SK-N-SH treated with all-trans-retinoic acid at 6 μM for 48 hours (cell line): Measurements from ENCODE around the gene OTOG.
A peak's percentile ranks its signal among the peaks of the same experiment; 100 is the strongest.

ENCODE experiments used
- ATAC-seq: fragments of 200-7000 bp; cut with Tn5 transposase; 3 replicates; pipeline ENCODE4 v1.9.1; 2020; ENCODE audit warnings: mild to moderate bottlenecking, moderate library complexity
- ARNTL ChIP-seq: fragments of 450-650 bp; formaldehyde crosslinking; IDR thresholded peaks from 2 replicates; pipeline ENCODE4 v1.5.0; 2020; ENCODE audit warnings: low read depth, mild to moderate bottlenecking, moderate library complexity, borderline replicate concordance
- BACH2 ChIP-seq: fragments of 250-450 bp; sonication (Bioruptor Pico); IDR thresholded peaks from 2 replicates; pipeline ENCODE4 v1.9.0; 2021; ENCODE audit warnings: mild to moderate bottlenecking, borderline replicate concordance
- CREB5 ChIP-seq: fragments of 250-450 bp; sonication (Bioruptor Pico); IDR thresholded peaks from 2 replicates; pipeline ENCODE4 v1.5.1; 2020; ENCODE audit warnings: low read depth, mild to moderate bottlenecking, moderate library complexity
- CSRNP3 ChIP-seq: fragments of 250-450 bp; sonication (Bioruptor Pico); IDR thresholded peaks from 2 replicates; pipeline ENCODE4 v1.5.1; 2021; ENCODE audit warnings: mild to moderate bottlenecking, moderate library complexity
- ESRRG ChIP-seq: fragments of 250-450 bp; sonication (Bioruptor Pico); IDR thresholded peaks from 2 replicates; pipeline ENCODE4 v1.6.1; 2021; ENCODE audit warnings: mild to moderate bottlenecking
- GLIS3 ChIP-seq: fragments of 250-450 bp; sonication (Bioruptor Pico); IDR thresholded peaks from 2 replicates; pipeline ENCODE4 v1.5.0; 2020; ENCODE audit warnings: mild to moderate bottlenecking, moderate library complexity
- ISL1 ChIP-seq: fragments of 250-450 bp; sonication (Bioruptor Pico); IDR thresholded peaks from 2 replicates; pipeline ENCODE4 v2.1.2; 2022; ENCODE audit warnings: mild to moderate bottlenecking, moderate library complexity
- OSR1 ChIP-seq: fragments of 250-450 bp; sonication (Bioruptor Pico); IDR thresholded peaks from 2 replicates; pipeline ENCODE4 v1.8.0; 2022; ENCODE audit warnings: moderate library complexity, mild to moderate bottlenecking, inconsistent platforms
- PPARA ChIP-seq: fragments of 250-450 bp; sonication (Bioruptor Pico); IDR thresholded peaks from 2 replicates; pipeline ENCODE4 v1.5.0; 2020; ENCODE audit warnings: mild to moderate bottlenecking, borderline replicate concordance
- RARB ChIP-seq: fragments of 250-450 bp; sonication (Bioruptor Pico); IDR thresholded peaks from 2 replicates; pipeline ENCODE4 v1.8.0; 2021; ENCODE audit warnings: mild to moderate bottlenecking, moderate library complexity
- SNAI2 ChIP-seq: fragments of 250-450 bp; sonication (Bioruptor Pico); IDR thresholded peaks from 2 replicates; pipeline ENCODE4 v1.5.0; 2020; ENCODE audit warnings: mild to moderate bottlenecking, moderate library complexity
- TCF4 ChIP-seq: fragments of 250-450 bp; sonication (Bioruptor Pico); IDR thresholded peaks from 2 replicates; pipeline ENCODE4 v1.8.0; 2021; ENCODE audit warnings: mild to moderate bottlenecking, moderate library complexity, borderline replicate concordance
- TOX ChIP-seq: fragments of 250-450 bp; sonication (Bioruptor Pico); IDR thresholded peaks from 2 replicates; pipeline ENCODE4 v1.8.0; 2021; ENCODE audit warnings: mild to moderate bottlenecking, moderate library complexity, borderline replicate concordance
- TSHZ2 ChIP-seq: fragments of 250-450 bp; sonication (Bioruptor Pico); IDR thresholded peaks from 2 replicates; pipeline ENCODE4 v1.5.0; 2020; ENCODE audit warnings: mild to moderate bottlenecking, moderate library complexity
- ZC3H10 ChIP-seq: fragments of 250-450 bp; sonication (Bioruptor Pico); IDR thresholded peaks from 2 replicates; pipeline ENCODE4 v1.5.1; 2021; ENCODE audit warnings: mild to moderate bottlenecking, moderate library complexity
- ZFP3 ChIP-seq: fragments of 250-450 bp; sonication (Bioruptor Pico); IDR thresholded peaks from 2 replicates; pipeline ENCODE4 v1.5.0; 2020; ENCODE audit warnings: mild to moderate bottlenecking, moderate library complexity
- ZFP30 ChIP-seq: fragments of 450-650 bp; formaldehyde crosslinking; IDR thresholded peaks from 2 replicates; pipeline ENCODE4 v1.5.0; 2022; ENCODE audit warnings: mild to moderate bottlenecking, moderate library complexity
- ZNF565 ChIP-seq: fragments of 450-650 bp; formaldehyde crosslinking; conservative IDR thresholded peaks from 2 replicates; pipeline ENCODE4 v1.5.0; 2020; ENCODE audit warnings: low read depth, mild to moderate bottlenecking, moderate library complexity
- ZNF70 ChIP-seq: fragments of 450-650 bp; formaldehyde crosslinking; IDR thresholded peaks from 2 replicates; pipeline ENCODE4 v1.5.0; 2020; ENCODE audit warnings: mild to moderate bottlenecking, moderate library complexity
- ZNF8 ChIP-seq: fragments of 450-650 bp; formaldehyde crosslinking; IDR thresholded peaks from 2 replicates; pipeline ENCODE4 v1.5.0; 2020; ENCODE audit warnings: mild to moderate bottlenecking, moderate library complexity
- TF ChIP-seq, protein P1 (sequence below): fragments of 250-450 bp; sonication (Bioruptor Pico); IDR thresholded peaks from 2 replicates; pipeline ENCODE4 v1.8.0; 2021; ENCODE audit warnings: low read depth, mild to moderate bottlenecking, moderate library complexity, borderline replicate concordance

OTOG gene

DNA sequence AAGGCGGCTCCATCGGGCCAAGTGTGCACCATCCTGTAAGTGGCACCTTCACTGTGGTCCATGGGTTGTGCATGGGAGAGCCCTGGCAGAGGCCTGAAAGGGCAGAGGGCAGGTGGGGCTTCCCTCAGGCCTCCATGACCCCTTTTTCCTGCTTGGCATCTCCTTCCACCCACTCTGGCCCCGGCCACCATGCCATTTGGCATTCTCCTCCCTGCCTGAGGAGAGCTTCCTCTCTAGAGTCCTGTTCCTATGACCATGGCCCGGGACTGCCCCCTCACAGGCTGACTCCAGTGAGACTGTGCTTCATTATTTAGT is 4.9 kb downstream of the OTOG start:
- TF ChIP-seq TCF4 (CRISPR knock-in tag): no peak
- no peak for TF ChIP-seq ESRRG (CRISPR knock-in tag)
- no peak for TF ChIP-seq CSRNP3
- TF ChIP-seq ARNTL: no peak
- no peak for TF ChIP-seq TOX (CRISPR knock-in tag)
- no peak for TF ChIP-seq PPARA (CRISPR knock-in tag)
- TF ChIP-seq CREB5: no peak
- no peak for TF ChIP-seq ZNF565
- TF ChIP-seq ZFP30 (CRISPR knock-in tag): no peak
- no peak for TF ChIP-seq ISL1 (CRISPR knock-in tag)
- TF ChIP-seq, protein P1, sequence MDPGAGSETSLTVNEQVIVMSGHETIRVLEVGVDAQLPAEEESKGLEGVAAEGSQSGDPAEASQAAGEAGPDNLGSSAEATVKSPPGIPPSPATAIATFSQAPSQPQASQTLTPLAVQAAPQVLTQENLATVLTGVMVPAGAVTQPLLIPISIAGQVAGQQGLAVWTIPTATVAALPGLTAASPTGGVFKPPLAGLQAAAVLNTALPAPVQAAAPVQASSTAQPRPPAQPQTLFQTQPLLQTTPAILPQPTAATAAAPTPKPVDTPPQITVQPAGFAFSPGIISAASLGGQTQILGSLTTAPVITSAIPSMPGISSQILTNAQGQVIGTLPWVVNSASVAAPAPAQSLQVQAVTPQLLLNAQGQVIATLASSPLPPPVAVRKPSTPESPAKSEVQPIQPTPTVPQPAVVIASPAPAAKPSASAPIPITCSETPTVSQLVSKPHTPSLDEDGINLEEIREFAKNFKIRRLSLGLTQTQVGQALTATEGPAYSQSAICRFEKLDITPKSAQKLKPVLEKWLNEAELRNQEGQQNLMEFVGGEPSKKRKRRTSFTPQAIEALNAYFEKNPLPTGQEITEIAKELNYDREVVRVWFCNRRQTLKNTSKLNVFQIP (CRISPR knock-in tag): no peak
- no peak for TF ChIP-seq RARB (CRISPR knock-in tag)
- TF ChIP-seq OSR1: no peak
- no peak for TF ChIP-seq ZFP3 (CRISPR knock-in tag)
- TF ChIP-seq ZNF70: no peak
- no peak for TF ChIP-seq SNAI2 (CRISPR knock-in tag)
- ATAC-seq: no peak

GRCh38 chr11:17552392-17553248 is 5.6 kb downstream of the OTOG start:
- ATAC-seq: no peak
- TF ChIP-seq ZFP30 (CRISPR knock-in tag): no peak
- TF ChIP-seq PPARA (CRISPR knock-in tag): no peak
- TF ChIP-seq OSR1: no peak
- no peak for TF ChIP-seq CSRNP3

- TF ChIP-seq, protein P1 (CRISPR knock-in tag): no peak
- no peak for ATAC-seq
These were observed 6.1 kb downstream of the OTOG start for GRCh38 chr11:17553249-17553546.

DNA sequence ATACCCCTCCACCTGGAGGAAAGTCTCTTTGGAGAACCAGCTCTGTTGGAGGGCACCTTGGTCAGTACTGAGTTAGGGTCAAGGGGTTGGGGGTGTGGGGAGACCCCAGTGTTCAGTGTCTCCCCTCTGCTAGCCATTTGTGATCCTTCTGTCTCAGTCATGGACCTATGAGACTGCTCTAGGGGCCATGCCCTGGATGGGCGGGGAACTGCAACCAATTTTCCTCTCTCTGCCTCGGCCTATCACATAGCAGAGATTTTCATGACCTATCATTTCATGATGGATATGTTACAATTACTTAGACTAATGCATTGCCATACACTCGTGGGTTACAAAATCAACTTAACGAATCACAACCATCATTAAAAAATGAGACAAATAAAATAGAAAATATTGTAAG is 7.4 kb downstream of the OTOG start:
- TF ChIP-seq ZNF8 (CRISPR knock-in tag) (no peak), OSR1 (no peak), ZNF565 (no peak), ZNF70 (no peak), ARNTL (no peak), ZC3H10 (CRISPR knock-in tag) (no peak), TOX (CRISPR knock-in tag) (no peak), ISL1 (CRISPR knock-in tag) (no peak), TCF4 (CRISPR knock-in tag) (no peak), GLIS3 (CRISPR knock-in tag) (no peak), RARB (CRISPR knock-in tag) (no peak), BACH2 (CRISPR knock-in tag) (no peak), TSHZ2 (CRISPR knock-in tag) (no peak)
- ATAC-seq: peak; percentile 47; the same call in 1 of the 3 replicates
